Smooth muscle cell of trachea (primary cell): Measurements from ENCODE around the gene TPM4. TPM values are rescaled to one million over a fixed set of nuclear protein-coding genes. Genes with fewer than 3 reads are reported as not detected.

Experiments used
- total RNA-seq: library from RNA; depleted of rRNA; stranded (reverse); fragments of >200 nt; gene quantifications from 2 replicates; pipeline ENCODE4 v1.2.1, GENCODE V29; 2014

TPM4 gene
- total RNA-seq: 1,096 and 1,158 TPM in 2 replicates

GRCh38 chr19:16076154-16076957 is at the start of gene TPM4:
TPM4 (plus strand) TSS chr19:16076495; CDS start chr19:16076566, 71 bp downstream.

GRCh38 chr19:16111160-16111908 is 35.0 kb downstream of the TPM4 start, which contains the start of gene RAB8A:
RAB8A (plus strand) TSS chr19:16111889; CDS start chr19:16111902, 13 bp downstream.

GRCh38 chr19:16143399-16144215 is 67.3 kb downstream of the TPM4 start, which contains the start of gene HSH2D:
HSH2D (plus strand) TSS chr19:16143685; CDS start chr19:16148751, 5,066 bp downstream.

Other genes with a start within 250 kb of the TPM4 start
- gene CYP4F2, start 178.4 kb upstream of the TPM4 start, total RNA-seq: not detected in 2 replicates
- gene CYP4F11, start 142.0 kb upstream of the TPM4 start, total RNA-seq: not detected in 2 replicates
- not detected in 2 replicates for gene OR10H4, start 127.5 kb upstream of the TPM4 start, total RNA-seq
- 65.5 and 71.9 TPM in 2 replicates for gene RAB8A, start 35.4 kb downstream of the TPM4 start, total RNA-seq
- not detected in 2 replicates for gene HSH2D, start 67.2 kb downstream of the TPM4 start, total RNA-seq
- gene CIB3, start 97.0 kb downstream of the TPM4 start, total RNA-seq: not detected in 2 replicates
- 119 and 125 TPM in 2 replicates for gene FAM32A, start 108.9 kb downstream of the TPM4 start, total RNA-seq
- gene AP1M1, start 121.4 kb downstream of the TPM4 start, total RNA-seq: 92.9 and 138 TPM in 2 replicates
- 2.0 and 2.8 TPM in 2 replicates for gene KLF2, start 248.3 kb downstream of the TPM4 start, total RNA-seq